CD4-positive, alpha-beta T cell treated with Interleukin-15 for 4 hours (primary cell): ENCODE measurements around the gene MAD1L1.
A peak's percentile ranks its signal among the peaks of the same experiment; 100 is the strongest.
"Not testable (repeated sequence)": the region's sequence is repeated elsewhere in the genome, so short reads cannot be mapped to it uniquely, and the experiment has no call there.

Source experiments
- DNase-seq: peaks from one replicate; pipeline ENCODE4 v3.0.0-alpha.2; 2020; ENCODE audit warnings: low spot score

Gene MAD1L1

DNA sequence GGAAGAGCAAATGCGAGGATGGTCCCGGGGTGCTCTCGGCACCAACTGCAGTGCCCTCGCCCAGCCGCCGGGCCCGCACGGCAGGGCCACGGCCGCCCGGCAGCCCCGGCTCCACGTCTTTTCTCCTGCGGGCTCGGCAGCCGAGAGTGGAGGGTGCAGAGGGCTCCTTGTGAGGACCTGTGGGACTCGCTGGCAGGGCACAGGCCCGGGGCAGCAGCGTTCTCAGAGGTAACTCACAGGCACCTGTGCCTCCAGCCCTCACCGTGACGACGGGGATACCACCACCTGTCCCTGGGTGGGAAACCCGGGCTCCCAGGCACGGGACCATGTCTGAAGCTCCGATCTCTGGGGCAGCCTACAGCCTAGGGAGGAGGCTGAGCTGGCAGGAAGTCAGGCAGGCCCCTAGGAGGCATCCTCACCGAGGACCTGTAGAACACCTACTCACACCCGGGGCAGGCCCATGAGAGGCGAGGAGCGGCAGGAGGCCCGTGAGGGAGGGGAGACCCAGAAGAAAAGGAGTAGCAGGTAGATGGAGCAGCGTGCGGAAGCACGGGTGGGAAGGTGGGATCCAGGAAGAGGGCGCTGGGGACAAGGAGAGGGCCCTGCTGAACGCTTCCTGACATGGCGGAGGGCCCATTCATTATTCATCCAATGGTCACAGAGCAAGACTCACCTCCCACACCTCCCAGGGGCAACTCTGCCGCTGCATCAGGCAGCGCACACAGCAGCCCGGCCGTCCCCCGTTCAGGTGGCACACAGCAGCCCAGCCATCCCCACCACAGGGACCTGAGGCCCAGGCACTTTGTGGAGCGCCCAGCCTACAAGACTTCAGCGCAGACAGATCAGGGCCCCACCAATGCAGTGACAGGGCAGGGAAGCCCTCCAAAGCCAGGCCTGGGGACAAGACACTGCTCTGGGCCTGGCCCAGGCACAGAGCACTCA lies 244.9 kb downstream of the MAD1L1 start:
- no peak for DNase-seq

DNA sequence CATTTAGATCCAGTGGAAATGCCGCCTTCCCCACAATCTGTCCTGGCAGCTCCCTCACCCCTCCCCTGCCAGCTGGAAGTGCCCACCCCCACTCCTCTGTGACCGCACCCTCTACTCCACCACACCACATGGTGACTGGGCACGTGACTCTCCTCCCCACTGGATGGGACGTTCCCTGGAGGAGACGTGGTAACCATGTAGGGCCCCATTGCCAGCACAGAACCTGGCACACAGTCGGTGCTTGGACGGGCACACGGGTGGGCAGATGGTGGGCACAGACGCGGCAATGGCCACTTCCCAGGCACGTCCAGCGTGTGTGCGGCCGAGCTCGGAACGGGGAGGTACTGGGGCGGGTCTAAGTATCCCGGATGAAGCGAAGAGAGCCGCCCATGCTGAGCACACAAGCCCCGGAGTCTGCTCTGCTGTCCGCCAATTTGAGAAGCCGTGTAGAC lies 245.6 kb downstream of the MAD1L1 start:
- DNase-seq = no peak

DNA sequence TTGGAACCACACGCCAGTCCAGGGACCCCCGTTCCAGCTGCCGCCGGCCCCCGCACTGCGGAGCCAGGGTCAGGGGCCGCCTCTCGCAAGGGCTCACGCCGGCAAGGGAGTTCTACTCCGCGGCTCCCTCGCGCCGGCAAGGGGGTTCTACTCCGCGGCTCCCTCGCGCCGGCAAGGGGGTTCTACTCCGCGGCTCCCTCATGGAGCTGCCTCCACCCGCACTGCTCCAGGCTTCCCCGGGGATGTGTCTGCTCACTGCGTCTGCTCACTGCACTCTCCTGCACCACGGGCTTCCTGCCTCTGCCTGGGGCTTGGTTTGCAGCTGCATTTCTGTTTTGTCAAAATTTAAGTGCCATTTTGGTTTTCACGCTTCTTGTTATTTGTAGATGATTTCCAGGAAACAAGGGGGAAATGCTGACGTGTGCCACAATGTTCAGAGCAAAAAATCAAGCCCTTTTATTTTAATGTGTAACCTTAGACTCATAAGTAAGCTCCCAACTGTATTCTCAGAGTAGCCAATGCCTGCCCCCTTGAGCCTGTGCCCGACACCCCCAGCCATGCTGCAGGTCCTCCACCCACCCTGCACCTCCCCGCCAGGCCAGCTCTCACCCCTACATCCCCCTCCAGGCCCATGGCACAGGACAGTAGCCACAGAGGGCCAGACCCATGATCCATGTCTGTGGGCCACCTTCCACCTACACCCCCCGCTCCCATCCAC lies 246.2 kb downstream of the MAD1L1 start:
- DNase-seq = peak; percentile 63

DNA sequence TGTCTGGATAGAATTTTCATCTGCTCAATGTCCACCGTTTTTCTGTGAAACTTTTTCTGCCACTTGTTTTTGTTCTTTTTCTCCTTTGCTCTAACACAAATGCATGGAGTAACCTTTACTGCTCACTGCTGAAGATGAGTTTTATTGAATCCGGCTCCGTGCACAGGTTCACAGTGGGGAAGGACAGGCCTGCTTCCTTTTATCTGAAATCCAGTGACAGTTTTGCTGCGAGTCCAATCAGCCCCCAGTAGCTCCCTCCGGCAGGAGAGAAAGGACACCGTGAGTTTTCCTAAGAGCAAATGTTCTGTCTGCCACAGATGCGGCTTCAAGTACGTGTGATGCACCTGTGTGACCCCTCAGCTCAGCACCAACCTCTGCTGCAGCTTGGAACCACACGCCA lies 246.8 kb downstream of the MAD1L1 start:
- no peak for DNase-seq

DNA sequence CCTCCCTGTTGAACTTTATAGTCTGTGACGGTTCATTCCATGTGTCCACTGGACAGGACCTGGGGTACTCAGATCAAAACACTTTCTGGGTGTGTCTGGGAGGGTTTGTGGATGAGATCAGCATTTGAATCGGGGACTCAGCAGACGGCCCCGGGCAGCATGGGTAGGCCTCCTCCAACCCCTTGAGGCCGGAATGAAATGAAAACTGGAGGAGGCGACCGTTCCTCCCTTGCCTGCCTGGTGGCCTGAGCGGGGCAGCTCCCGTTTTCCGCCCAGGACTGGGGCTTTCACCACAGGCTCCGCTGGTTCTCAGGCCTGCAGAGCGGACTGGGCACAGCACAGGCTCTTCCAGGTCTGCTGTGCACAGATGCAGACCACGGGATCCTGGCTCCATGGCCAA lies 247.7 kb downstream of the MAD1L1 start:
- DNase-seq = no peak

DNA sequence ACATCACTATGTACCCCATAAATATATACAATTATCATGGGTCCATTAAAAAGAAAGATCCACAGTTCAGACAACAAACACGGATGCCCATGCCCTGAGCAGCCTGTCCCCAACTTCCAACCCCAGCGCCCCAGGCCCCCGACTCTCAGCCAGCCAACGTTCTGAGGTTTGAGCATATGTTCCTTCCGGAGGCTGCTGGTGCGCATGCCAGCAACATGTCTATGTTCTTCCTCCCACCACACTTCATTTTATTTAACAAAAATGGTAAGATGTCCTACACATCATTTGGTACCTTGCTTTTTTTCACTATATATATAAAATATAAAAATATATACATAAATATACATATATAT lies 250.9 kb downstream of the MAD1L1 start:
- DNase-seq = no peak

DNA sequence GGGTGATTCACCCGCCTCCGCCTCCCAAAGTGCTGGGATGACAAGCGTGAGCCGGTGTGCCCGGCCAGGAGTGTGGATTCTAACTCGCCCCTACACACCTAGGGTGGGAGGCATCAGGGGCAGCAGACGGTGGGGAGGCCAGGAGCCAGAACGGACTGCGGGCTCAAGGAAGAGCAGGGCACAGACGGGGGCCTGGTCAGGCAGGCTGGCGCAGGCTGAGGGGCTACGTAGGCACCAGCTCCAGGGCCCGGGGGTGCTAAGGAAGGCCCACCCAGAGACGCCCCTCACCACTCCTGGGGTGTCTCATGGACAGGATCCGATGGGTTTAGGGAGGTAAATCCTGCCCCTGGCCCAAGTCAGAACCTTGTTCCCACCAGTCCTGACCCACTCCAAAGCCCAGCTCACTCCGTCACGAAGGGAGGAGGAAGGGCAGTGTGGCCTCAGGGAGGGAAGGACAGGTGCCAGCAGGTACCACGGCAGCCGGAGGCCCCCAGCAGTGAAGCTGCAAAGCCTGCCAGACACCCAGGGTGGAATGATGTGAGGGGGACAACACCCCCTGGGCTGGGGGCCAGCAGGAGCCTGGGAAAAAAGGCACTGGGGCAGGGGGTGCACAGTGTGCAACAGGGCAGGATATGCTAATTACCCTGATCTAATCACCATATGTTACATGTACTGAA lies 251.4 kb downstream of the MAD1L1 start:
- DNase-seq = no peak

DNA sequence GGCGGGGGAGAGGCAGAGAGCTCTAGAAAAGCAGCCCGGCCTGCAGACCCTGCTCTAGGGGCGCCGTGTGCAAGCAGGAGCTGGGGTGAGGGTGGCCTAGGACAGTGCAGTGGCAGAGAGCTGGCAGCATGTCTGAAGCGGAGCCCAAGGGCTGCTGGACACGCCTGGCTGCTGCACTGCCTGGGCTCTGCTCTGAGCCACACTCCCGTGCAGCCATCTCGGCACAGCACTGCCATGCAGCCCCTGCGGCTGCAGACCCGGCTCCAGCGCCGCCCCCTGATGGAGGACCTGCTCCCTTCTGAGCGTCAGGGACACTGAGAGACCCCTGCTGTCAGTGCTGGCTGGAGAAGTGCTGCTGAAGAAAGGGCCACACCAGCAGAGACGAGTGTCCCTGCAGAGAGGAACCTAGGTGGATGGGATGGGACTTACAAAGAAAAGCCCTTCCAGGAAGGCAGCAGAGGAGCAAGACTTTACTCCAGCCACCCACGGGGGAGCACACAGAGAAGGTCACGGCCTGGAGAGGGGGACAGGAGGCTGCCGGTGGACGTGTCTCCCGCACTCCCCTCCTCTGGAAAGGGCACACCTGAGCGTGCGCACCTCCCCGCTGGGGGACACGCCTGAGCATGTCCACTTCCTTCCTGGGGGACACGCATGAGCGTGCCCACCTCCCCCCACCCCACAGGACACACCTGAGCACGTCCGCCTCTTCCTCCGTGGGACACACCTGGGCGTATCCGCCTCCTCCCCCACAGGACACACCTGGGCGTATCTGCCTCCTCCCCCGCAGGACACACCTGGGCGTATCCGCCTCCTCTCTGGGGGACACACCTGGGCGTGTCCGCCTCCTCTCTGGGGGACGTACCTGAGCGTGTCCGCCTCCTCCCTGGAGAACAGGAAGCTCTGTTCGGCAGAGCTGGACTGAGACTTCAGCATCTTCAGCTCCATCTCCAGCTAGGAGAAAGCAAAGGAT lies 252.9 kb downstream of the MAD1L1 start:
- DNase-seq = no peak

DNA sequence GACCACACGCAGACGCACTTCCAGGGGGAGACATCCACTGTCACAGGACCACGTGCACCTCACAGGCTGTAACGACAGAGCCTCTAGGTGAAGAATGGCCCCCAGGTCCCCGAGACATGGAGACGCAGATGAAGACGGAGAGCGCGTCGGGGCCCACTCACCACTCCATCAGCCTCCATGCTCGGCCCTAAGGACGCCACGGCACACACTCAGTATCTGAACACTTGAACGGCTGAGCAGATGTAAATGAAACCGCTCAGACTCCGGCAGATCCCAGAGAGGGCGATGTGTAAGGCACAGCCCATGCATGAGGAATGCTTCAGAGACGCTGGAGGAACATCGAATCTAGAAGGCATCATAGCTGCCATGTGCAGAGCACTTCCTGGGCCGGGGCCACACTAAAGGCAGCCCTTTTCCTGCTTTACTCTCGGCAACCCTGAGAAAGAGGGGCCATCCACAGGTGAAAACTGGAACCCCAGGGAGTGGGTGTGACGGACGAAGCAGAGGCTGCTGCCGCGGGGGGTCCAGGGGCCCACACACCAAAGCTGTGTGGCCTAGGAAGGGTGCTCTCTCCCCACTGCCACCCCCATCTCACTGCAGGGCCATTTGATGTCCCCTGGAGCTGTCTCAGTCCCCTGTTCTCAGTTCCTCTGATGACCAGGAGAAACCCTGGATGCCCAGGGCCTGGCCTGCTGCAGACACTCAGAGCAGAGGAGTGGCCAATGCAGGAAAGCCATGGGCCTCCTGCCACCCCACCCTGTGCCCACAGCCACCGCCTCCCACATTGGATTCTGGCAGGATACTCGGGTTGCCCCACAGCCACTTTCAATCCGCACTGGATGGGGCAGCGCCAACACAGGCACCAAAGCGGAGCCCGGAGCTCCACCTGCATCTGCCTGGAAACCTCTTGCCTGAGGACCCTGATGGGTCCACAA lies 253.8 kb downstream of the MAD1L1 start:
- DNase-seq = no peak

DNA sequence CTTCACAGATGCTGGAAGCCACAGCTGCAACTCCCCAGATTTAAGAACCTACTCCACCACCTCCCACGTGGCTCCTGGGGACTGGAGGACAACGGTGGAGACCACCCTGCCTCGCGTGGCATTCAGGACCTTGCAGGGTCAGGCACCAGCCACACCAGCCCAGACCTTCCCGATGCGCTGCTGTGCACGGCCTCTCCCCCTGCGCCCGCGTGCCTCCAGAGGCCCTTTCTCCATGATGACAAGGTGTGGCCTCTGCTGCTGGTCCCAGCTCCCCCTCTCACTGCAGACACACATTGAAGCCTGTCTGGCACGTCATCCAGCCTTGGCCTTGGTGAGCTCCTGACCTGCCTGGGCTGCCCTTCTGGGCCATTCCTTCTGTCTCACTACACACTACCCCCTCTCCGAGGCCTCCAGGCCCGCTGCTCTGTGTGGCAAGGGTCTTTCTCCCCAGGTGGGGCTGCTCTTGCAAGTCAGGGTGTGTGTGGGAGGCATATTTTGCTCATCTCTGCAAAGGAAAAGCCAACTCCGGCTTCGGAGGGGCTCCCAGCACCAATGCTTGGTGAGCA lies 254.8 kb downstream of the MAD1L1 start:
- no peak for DNase-seq

DNA sequence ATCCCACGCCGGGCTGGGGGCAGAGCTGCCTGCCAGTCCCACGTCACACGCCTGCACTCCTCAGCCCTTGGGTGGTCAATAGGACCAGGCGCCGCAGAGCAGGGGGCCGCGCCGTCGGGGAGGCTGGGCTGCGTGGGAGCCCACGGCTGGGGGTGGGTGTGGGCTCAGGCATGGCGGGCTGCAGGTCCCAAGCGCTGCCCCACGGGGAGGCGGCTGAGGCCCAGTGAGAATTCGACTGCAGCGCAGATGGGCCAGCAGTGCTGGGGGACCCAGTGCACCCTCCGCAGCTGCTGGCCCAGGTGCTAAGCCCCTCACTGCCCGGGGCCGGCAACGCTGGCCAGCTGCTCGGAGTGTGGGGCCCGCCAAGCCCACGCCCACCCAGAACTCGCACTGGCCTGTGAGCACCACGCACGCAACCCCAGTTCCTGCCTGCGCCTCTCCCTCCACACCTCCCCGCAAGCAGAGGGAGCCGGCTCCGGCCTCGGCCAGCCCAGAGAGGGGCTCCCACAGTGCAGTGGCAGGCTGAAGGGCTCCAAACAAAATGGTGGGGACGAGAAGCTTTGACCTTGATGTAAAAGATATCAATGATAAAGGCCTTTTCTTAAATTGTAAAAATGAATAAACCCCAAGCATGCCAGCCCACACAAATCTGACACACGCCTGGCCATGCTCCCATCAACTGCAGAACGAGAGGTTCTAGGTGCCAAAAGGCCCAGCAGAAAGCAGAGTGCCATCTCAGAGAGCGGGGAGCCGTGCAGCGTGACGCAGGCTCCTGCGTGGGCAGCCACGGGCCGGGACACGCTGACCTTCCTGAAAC lies 255.5 kb downstream of the MAD1L1 start:
- no peak for DNase-seq

DNA sequence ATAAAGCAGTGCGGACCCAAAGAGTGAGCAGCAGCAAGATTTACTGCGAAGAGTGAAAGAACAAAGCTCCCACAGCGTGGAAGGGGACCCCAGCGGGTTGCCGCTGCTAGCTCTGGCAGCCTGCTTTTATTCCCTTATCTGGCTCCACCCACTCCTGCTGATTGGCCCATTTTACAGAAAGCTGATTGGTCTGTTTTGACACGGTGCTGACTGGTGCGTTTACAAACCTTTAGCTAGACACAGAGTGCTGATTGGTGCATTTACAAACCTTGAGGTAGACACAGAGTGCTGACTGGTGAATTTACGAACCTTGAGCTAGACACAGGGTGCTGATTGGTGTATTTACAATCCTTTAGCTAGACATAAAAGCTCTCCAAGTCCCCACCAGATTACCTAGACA lies 256.2 kb downstream of the MAD1L1 start:
- not testable (repeated sequence) for DNase-seq

DNA sequence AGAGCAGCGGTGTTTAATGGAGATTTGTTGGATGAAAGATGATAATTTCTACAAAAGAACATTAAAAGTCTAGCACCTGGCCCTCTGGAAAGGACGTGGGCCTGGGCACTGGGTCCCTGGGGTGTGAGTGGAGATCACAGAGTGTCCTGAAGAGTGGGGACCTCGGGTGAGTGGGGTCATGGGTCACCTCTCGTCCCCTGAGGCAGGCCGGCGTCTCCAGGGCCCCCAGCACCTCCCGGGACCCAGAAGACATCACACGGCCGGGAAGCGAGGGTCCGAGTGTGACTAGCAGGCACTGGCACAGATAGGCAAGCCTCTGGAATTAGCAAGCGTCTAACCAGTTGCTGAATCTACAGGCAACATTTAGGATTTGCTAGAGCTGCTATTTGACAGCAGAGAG lies 257.2 kb downstream of the MAD1L1 start:
- no peak for DNase-seq

DNA sequence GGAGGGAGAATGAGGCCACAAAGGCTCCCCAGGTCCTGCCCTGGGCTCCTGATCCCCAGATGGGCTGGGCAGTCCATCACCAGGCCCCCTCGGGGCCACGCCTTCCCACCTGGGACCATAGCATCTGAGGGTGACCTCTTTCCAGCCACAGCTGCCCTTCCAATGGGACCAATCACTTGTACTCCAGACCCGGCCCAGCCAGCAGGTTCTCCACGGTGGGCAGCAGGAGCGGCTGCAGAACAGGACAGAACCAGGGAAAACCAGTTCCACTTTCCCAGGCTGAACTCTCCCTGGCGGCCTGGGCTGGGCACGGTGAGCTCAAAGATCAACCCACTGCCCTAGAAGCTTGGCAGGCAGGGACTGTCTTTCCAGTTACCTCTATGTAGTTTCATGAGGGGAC lies 257.6 kb downstream of the MAD1L1 start:
- DNase-seq = no peak

DNA sequence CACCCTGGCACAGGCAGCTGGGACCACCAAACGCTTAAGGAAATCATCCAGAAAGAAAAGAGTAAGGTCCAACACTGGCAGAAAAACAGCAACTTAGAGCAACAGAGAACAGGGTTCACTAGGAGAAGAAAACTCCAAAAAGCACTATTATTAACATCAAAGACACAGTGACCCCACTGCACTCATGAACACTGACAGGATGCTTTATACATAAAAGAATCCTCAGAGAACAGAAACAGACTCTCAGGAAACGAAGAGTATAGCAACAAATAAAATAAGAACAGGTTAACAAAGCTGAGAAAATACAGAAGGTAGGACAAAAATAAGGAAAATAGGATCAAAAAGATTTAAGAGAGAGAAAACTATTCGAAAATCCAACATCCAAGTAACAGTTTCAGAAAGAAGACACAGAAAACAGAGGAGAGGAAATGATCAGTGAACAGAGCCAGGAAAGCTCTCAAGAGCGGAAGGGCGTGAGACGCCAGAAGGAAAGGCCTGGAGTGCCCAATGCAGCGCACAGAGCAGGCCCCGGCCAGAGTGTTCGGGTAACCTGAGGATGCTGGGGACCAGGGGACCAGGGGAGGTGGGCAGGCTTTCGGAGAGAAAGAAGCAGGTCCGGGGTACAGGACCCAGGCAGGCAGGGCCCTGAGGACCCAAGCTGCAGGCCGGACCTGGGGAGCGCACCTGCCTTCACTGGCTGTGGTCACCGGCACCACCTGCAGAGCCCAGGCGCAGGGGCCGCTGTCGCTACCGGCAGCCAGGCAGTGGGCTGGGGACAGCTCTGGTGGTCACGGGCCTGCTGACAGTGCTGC lies 258.2 kb downstream of the MAD1L1 start:
- no peak for DNase-seq

DNA sequence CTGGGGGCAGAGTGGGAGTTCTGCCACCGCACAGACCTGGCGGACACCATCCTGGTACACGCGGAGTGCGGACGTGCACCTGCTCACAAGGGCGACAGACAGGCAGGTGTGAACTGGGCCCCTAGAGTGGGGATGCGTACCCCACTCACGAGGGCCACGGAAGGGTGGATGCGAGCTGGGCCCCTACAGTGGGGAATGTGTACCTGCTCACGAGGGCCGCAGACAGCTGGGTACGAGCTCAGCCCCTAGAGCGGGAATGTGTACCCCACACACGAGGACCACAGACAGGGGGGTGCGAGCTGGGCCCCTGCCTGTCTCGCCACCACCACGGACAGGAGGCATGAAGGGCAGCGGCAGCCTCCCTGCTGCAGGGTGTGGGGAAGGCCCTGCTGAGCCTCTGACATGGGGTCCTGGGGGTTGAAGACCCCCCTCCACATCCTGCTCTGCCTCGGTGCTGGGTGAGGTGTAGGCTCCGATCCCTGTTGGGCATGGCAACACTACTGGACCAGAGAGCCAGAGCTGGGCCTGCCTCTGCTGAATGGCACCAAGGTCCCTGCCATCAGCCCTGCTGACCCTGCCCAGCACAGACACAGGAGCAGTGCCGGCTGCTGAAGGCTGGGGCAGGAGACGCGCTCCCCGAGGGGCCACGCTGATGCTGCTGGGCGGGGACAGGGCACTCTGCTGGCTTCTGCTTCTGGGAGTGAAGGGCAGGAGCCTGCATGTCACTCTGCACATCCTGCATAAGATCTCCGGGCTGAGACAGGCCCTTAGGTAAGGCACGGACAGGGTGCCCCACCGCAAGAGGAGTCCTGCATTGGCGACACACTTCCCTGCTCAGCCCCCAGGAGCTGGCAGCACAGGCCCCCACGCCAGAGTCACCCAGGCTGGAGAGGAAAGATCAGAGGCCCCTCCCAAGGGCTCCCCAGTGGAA lies 259.2 kb downstream of the MAD1L1 start:
- no peak for DNase-seq

DNA sequence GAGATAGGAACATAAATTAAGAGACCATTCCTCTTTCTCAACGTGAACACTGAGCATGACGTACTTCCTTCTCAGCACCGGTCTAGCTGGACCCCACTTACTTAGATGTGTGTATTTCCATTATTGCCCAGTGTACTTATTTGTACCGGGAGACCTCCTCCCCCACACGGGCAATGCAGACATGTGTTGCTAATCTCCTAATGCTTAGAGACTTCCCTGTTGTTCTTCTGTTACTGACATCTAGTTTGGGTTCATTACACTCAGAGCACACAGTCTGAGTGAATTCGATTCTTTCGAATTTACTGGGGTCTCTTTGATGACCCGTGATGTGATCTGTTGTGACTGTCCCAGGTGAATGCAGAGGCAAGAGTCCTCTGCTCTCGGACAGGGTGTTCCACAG lies 260.0 kb downstream of the MAD1L1 start:
- DNase-seq = no peak
